ENCODE data around the gene BRD1. TPM values are rescaled to one million over a fixed set of nuclear protein-coding genes. Genes with fewer than 3 reads are reported as not detected.
"Not testable (repeated sequence)": the region's sequence is repeated elsewhere in the genome, so short reads cannot be mapped to it uniquely, and the experiment has no call there.

The BRD1 gene
- total RNA-seq, 2 experiments from 2014 or later, result 22.7 to 23.2 TPM

GRCh38 chr22:49789289-49790141 lies 38.2 kb downstream of the BRD1 start:
- no peaks in the 10 kb centered on the region for H3K27me3 Mint-ChIP-seq
- peak; percentile 28 for DNase-seq
- peak overlapping the region; percentile 75 for H3K27ac Mint-ChIP-seq
- H3K4me3 Mint-ChIP-seq, result peak overlapping the region; percentile 18
- H3K4me1 Mint-ChIP-seq, result peaks cover 35% of the 10 kb centered on the region
- H3K36me3 Mint-ChIP-seq, result peaks cover 16% of the 10 kb centered on the region
- no peaks in the 10 kb centered on the region for H3K9me3 Mint-ChIP-seq

GRCh38 chr22:49788504-49788903 lies 39.2 kb downstream of the BRD1 start:
- H3K9me3 Mint-ChIP-seq, result no peaks in the 10 kb centered on the region
- no peaks in the 10 kb centered on the region for H3K27me3 Mint-ChIP-seq
- H3K4me1 Mint-ChIP-seq, result peaks cover 37% of the 10 kb centered on the region
- no peak for DNase-seq
- peaks cover 16% of the 10 kb centered on the region for H3K36me3 Mint-ChIP-seq
- H3K4me3 Mint-ChIP-seq, result no peak overlapping the region
- peak overlapping the region; percentile 75 for H3K27ac Mint-ChIP-seq

GRCh38 chr22:49787861-49788260 lies 39.8 kb downstream of the BRD1 start:
- no peaks in the 10 kb centered on the region for H3K9me3 Mint-ChIP-seq
- no peak overlapping the region for H3K4me3 Mint-ChIP-seq
- H3K27me3 Mint-ChIP-seq, result no peaks in the 10 kb centered on the region
- H3K4me1 Mint-ChIP-seq, result peaks cover 39% of the 10 kb centered on the region
- DNase-seq, result no peak
- H3K27ac Mint-ChIP-seq, result peak overlapping the region; percentile 42
- H3K36me3 Mint-ChIP-seq, result peaks cover 18% of the 10 kb centered on the region

GRCh38 chr22:49786976-49787706 lies 40.5 kb downstream of the BRD1 start:
- no peak for DNase-seq
- H3K9me3 Mint-ChIP-seq, result no peaks in the 10 kb centered on the region
- H3K36me3 Mint-ChIP-seq, result peaks cover 18% of the 10 kb centered on the region
- peaks cover 40% of the 10 kb centered on the region for H3K4me1 Mint-ChIP-seq
- H3K27ac Mint-ChIP-seq, result peak overlapping the region; percentile 42
- H3K4me3 Mint-ChIP-seq, result no peak overlapping the region
- H3K27me3 Mint-ChIP-seq, result no peaks in the 10 kb centered on the region

- no peak for DNase-seq
- no peaks in the 10 kb centered on the region for H3K9me3 Mint-ChIP-seq
- H3K4me3 Mint-ChIP-seq, result no peak overlapping the region
- H3K36me3 Mint-ChIP-seq, result peaks cover 15% of the 10 kb centered on the region
- H3K27me3 Mint-ChIP-seq, result no peaks in the 10 kb centered on the region
- H3K27ac Mint-ChIP-seq, result no peak overlapping the region
- peaks cover 38% of the 10 kb centered on the region for H3K4me1 Mint-ChIP-seq
Measured at GRCh38 chr22:49785841-49786471, 41.7 kb downstream of the BRD1 start.

- H3K4me1 Mint-ChIP-seq, result peaks cover 32% of the 10 kb centered on the region
- no peaks in the 10 kb centered on the region for H3K27me3 Mint-ChIP-seq
- H3K4me3 Mint-ChIP-seq, result no peak overlapping the region
- peaks cover 15% of the 10 kb centered on the region for H3K36me3 Mint-ChIP-seq
- no peaks in the 10 kb centered on the region for H3K9me3 Mint-ChIP-seq
- no peak for DNase-seq
- no peak overlapping the region for H3K27ac Mint-ChIP-seq
Measured at GRCh38 chr22:49785046-49785521, 42.6 kb downstream of the BRD1 start.

GRCh38 chr22:49784630-49784971 lies 43.1 kb downstream of the BRD1 start:
- Mint-ChIP-seq H3K4me3 (no peak overlapping the region), H3K4me1 (peaks cover 29% of the 10 kb centered on the region), H3K9me3 (no peaks in the 10 kb centered on the region), H3K27ac (no peak overlapping the region), H3K36me3 (peaks cover 15% of the 10 kb centered on the region), H3K27me3 (no peaks in the 10 kb centered on the region)
- no peak for DNase-seq

GRCh38 chr22:49783926-49784629 lies 43.6 kb downstream of the BRD1 start:
- Mint-ChIP-seq H3K9me3 (no peaks in the 10 kb centered on the region), H3K27ac (no peak overlapping the region), H3K4me3 (no peak overlapping the region), H3K27me3 (no peaks in the 10 kb centered on the region), H3K36me3 (peaks cover 15% of the 10 kb centered on the region), H3K4me1 (peaks cover 23% of the 10 kb centered on the region)
- DNase-seq, result no peak

GRCh38 chr22:49783036-49783746 lies 44.5 kb downstream of the BRD1 start:
- Mint-ChIP-seq H3K27ac (peak overlapping the region; percentile 62), H3K4me1 (peaks cover 15% of the 10 kb centered on the region), H3K27me3 (no peaks in the 10 kb centered on the region), H3K36me3 (peaks cover 14% of the 10 kb centered on the region), H3K9me3 (no peaks in the 10 kb centered on the region), H3K4me3 (no peak overlapping the region)
- no peak for DNase-seq

- H3K4me1 Mint-ChIP-seq, result peaks cover 11% of the 10 kb centered on the region
- not testable (repeated sequence) for H3K27me3 Mint-ChIP-seq, H3K9me3 Mint-ChIP-seq, H3K27ac Mint-ChIP-seq, DNase-seq, H3K36me3 Mint-ChIP-seq, H3K4me3 Mint-ChIP-seq
Measured at GRCh38 chr22:49781886-49782285, 45.8 kb downstream of the BRD1 start.

GRCh38 chr22:49781289-49781782 lies 46.3 kb downstream of the BRD1 start:
- DNase-seq, result no peak
- no peak overlapping the region for H3K4me3 Mint-ChIP-seq
- no peaks in the 10 kb centered on the region for H3K9me3 Mint-ChIP-seq
- peaks cover 7% of the 10 kb centered on the region for H3K36me3 Mint-ChIP-seq
- no peak overlapping the region for H3K27ac Mint-ChIP-seq
- H3K27me3 Mint-ChIP-seq, result no peaks in the 10 kb centered on the region
- H3K4me1 Mint-ChIP-seq, result peaks cover 11% of the 10 kb centered on the region

- H3K4me3 Mint-ChIP-seq, result no peak overlapping the region
- no peaks in the 10 kb centered on the region for H3K9me3 Mint-ChIP-seq
- H3K27ac Mint-ChIP-seq, result no peak overlapping the region
- no peak for DNase-seq
- H3K27me3 Mint-ChIP-seq, result no peaks in the 10 kb centered on the region
- H3K36me3 Mint-ChIP-seq, result peaks cover 7% of the 10 kb centered on the region
- H3K4me1 Mint-ChIP-seq, result peaks cover 11% of the 10 kb centered on the region
Measured at GRCh38 chr22:49780698-49781288, 46.9 kb downstream of the BRD1 start.

- Mint-ChIP-seq H3K36me3 (peaks cover 7% of the 10 kb centered on the region), H3K4me3 (no peak overlapping the region), H3K27me3 (no peaks in the 10 kb centered on the region), H3K4me1 (peaks cover 11% of the 10 kb centered on the region), H3K27ac (no peak overlapping the region), H3K9me3 (no peaks in the 10 kb centered on the region)
- DNase-seq, result no peak
Measured at GRCh38 chr22:49779853-49780697, 47.6 kb downstream of the BRD1 start.

Data from activated naive CD8-positive, alpha-beta T cell treated with anti-CD3 and anti-CD28 coated beads for 36 hours (primary cell).